CD14-positive monocyte (primary cell): ENCODE measurements around the gene HACD4. TPM values are rescaled to one million over a fixed set of nuclear protein-coding genes. Genes with fewer than 3 reads are reported as not detected.

Source experiments
- DNase-seq, 3 donors: peaks; one replicate each; pipeline ENCODE4 v3.0.0-alpha.2; 2011 to 2022
- H2AFZ ChIP-seq: 2 replicates; pipeline ENCODE4 v1.6.0; 2012; ENCODE audit warnings: mild to moderate bottlenecking, low read depth, low read length, inconsistent platforms; ENCODE audit not compliant: insufficient read depth, poor library complexity, severe bottlenecking
- H3K27ac ChIP-seq, 2 donors: 1 replicate in 1 of 2; 2 replicates in 1 of 2; pipeline ENCODE4 v1.5.1; 2012 to 2013; ENCODE audit warnings: low read length in 2 of 2, control low read depth in 1 of 2, inconsistent platforms in 1 of 2, low read depth in 1 of 2, mild to moderate bottlenecking in 1 of 2
- H3K27me3 ChIP-seq, 2 donors: one replicate each; pipeline versions ENCODE4 v1.6.0 to v1.6.1; 2011 to 2013; ENCODE audit warnings: low read length in 2 of 2; ENCODE audit not compliant: control insufficient read depth in 2 of 2, insufficient read depth in 2 of 2
- H3K36me3 ChIP-seq, 2 donors: replicated peaks in 1 of 2; 1 replicate in 1 of 2; 2 replicates in 1 of 2; pipeline versions ENCODE4 v1.5.1 to v1.6.1; 2012 to 2013; ENCODE audit warnings: low read length in 2 of 2, control low read depth in 1 of 2, inconsistent platforms in 1 of 2, mild to moderate bottlenecking in 1 of 2; ENCODE audit not compliant: insufficient read depth in 2 of 2, control insufficient read depth in 1 of 2
- H3K4me1 ChIP-seq, 2 donors: 1 replicate in 1 of 2; 2 replicates in 1 of 2; pipeline versions ENCODE4 v1.5.1 to v1.6.1; 2012 to 2013; ENCODE audit warnings: low read length in 2 of 2, control low read depth in 1 of 2, inconsistent platforms in 1 of 2, mild to moderate bottlenecking in 1 of 2, moderate library complexity in 1 of 2; ENCODE audit not compliant: insufficient read depth in 2 of 2, control insufficient read depth in 1 of 2
- H3K4me2 ChIP-seq: replicated peaks from 2 replicates; pipeline ENCODE3; 2012; ENCODE audit warnings: low read length, moderate library complexity, mild to moderate bottlenecking; ENCODE audit not compliant: poor library complexity, severe bottlenecking; ENCODE audit errors: extremely low read depth
- H3K4me3 ChIP-seq, 3 experiments: fragments of 200-600 bp in 1 of 3; sonication (generic) in 1 of 3; replicated peaks in 1 of 3; 1 replicate in 2 of 3; 2 replicates in 1 of 3; pipeline ENCODE4 v1.5.1; 2011 to 2013; ENCODE audit warnings: low read length in 3 of 3, mild to moderate bottlenecking in 3 of 3, control low read depth in 2 of 3, low read depth in 2 of 3, inconsistent platforms in 1 of 3, moderate library complexity in 1 of 3
- H3K79me2 ChIP-seq: 2 replicates; pipeline ENCODE4 v1.6.0; 2012; ENCODE audit warnings: mild to moderate bottlenecking, control low read depth, inconsistent platforms, low read length, moderate library complexity; ENCODE audit not compliant: insufficient read depth
- H3K9ac ChIP-seq: 2 replicates; pipeline ENCODE4 v1.6.0; 2017; ENCODE audit warnings: low read length, mild to moderate bottlenecking; ENCODE audit not compliant: insufficient read depth, poor library complexity, severe bottlenecking
- H3K9me3 ChIP-seq, 2 donors: replicated peaks in 1 of 2; 1 replicate in 1 of 2; 2 replicates in 1 of 2; pipeline versions ENCODE4 v1.5.1 to v1.6.1; 2012 to 2013; ENCODE audit warnings: low read length in 2 of 2, control low read depth in 1 of 2; ENCODE audit not compliant: control insufficient read depth in 1 of 2, insufficient read depth in 1 of 2
- H4K20me1 ChIP-seq: 2 replicates; pipeline ENCODE4 v1.6.0; 2012; ENCODE audit warnings: mild to moderate bottlenecking, low read length, control low read depth, moderate library complexity; ENCODE audit not compliant: insufficient read depth
- H3K27ac Mint-ChIP-seq, 7 donors: one replicate each; pipeline ENCODE4 v1.8.0; 2020; ENCODE audit warnings: mild to moderate bottlenecking in 7 of 7, mixed read lengths in 7 of 7, moderate library complexity in 6 of 7, inconsistent platforms in 2 of 7
- H3K27me3 Mint-ChIP-seq, 3 donors: one replicate each; pipeline ENCODE4 v1.8.0; 2021 to 2022; ENCODE audit warnings: low read depth in 3 of 3, mild to moderate bottlenecking in 3 of 3, mixed read lengths in 3 of 3, moderate library complexity in 3 of 3, inconsistent platforms in 1 of 3
- H3K36me3 Mint-ChIP-seq, 2 donors: one replicate each; pipeline ENCODE4 v1.8.0; 2020; ENCODE audit warnings: mixed read lengths in 2 of 2, inconsistent platforms in 1 of 2, mild to moderate bottlenecking in 1 of 2
- H3K4me1 Mint-ChIP-seq: one replicate; pipeline ENCODE4 v1.8.0; 2020; ENCODE audit warnings: mild to moderate bottlenecking, mixed read lengths
- H3K4me3 Mint-ChIP-seq, 2 donors: one replicate each; pipeline ENCODE4 v1.8.0; 2020; ENCODE audit warnings: mild to moderate bottlenecking in 2 of 2, mixed read lengths in 2 of 2, moderate library complexity in 1 of 2
- H3K9me3 Mint-ChIP-seq, 7 donors: one replicate each; pipeline ENCODE4 v1.8.0; 2020 to 2022; ENCODE audit warnings: mixed read lengths in 7 of 7, mild to moderate bottlenecking in 6 of 7, moderate library complexity in 6 of 7, inconsistent platforms in 2 of 7
- CTCF ChIP-seq: fragments of 200-600 bp; IDR thresholded peaks from one replicate; pipeline ENCODE4 v1.8.0; 2022; ENCODE audit warnings: antibody characterized with exemption, mild to moderate bottlenecking
- WGBS: methylation state at CpG from one replicate; pipeline ENCODE4 v1.1.5; 2013; ENCODE audit warnings: missing lambda C conversion rate; ENCODE audit not compliant: insufficient coverage; 5-methylcytosine and 5-hydroxymethylcytosine counted together
- intact Hi-C, 2 donors: fragments of 100-400 bp; cut with micrococcal nuclease; formaldehyde crosslinking; loops; one replicate each; pipeline versions ENCODE4 v1.15.0 to v1.15.1; 2023
- polyA plus RNA-seq, 3 donors: library from polyadenylated mRNA; depleted of rRNA in 1 of 3; unstranded in 2 of 3; stranded (reverse) in 1 of 3; fragments of 300-500 nt in 2 of 3; fragments of >200 nt in 1 of 3; fragmentation: Illumina TruSeq in 2 of 3; gene quantifications; 1 replicate in 2 of 3; 2 replicates in 1 of 3; pipeline ENCODE4 v1.2.3, GENCODE V29; 2012 to 2021

Gene HACD4
- polyA plus RNA-seq, 3 donors = 23.9 to 28.7 (median 27.5) TPM

- Mint-ChIP-seq H3K4me3 (no peak overlapping the region), H3K36me3 (peaks cover 61 to 71% of the 10 kb centered on the region in 2 donors), H3K27ac (peak overlapping the region in 5 of 7 donors; percentile 64 to 90 (median 87)), H3K9me3 (no peaks in the 10 kb centered on the region), H3K27me3 (no peaks in the 10 kb centered on the region), H3K4me1 (peaks cover 20% of the 10 kb centered on the region)
- H4K20me1 ChIP-seq = no peaks in the 10 kb centered on the region
- peaks cover 9 to 16% of the 10 kb centered on the region in 2 donors for H3K4me1 ChIP-seq
- no peak overlapping the region for H2AFZ ChIP-seq
- WGBS = 100% methylated on average over 1 of the region's 2 CpGs
- peak in 1 of 3 donors; percentile 42 for DNase-seq
- H3K27ac ChIP-seq = peak overlapping the region in 1 of 2 donors; percentile 74
- TF ChIP-seq CTCF = no peak
- peaks cover 44 to 71% of the 10 kb centered on the region in 2 donors for H3K36me3 ChIP-seq
- peaks cover 44% of the 10 kb centered on the region for H3K79me2 ChIP-seq
- intact Hi-C loops = no loop called here
- no peak overlapping the region for H3K4me3 ChIP-seq
- no peak overlapping the region for H3K4me2 ChIP-seq
- no peaks in the 10 kb centered on the region for H3K27me3 ChIP-seq
- no peak overlapping the region for H3K9ac ChIP-seq
- no peaks in the 10 kb centered on the region for H3K9me3 ChIP-seq
These were observed 14.5 kb downstream of the HACD4 start for GRCh38 chr9:21016701-21017491.

DNA sequence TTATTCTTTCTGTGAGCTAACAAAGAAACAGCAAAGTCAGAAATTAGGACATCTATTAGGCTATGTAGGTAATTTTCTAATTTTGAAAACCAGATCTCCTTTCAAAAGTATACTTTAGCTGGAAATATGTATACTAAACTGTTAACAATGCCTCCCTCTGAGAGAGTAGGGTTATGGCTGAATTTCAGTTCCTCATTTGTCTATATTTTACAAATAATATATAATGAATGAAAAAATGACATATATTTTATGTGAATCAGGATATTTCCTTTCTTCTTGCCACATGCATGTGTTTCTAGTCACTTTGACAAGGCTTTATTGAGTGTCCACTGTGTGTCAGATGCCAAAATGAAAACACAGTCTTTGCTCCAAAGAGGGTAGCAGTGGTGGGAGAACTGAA lies 15.4 kb downstream of the HACD4 start:
- peaks cover 69 to 75% of the 10 kb centered on the region in 2 donors for H3K36me3 Mint-ChIP-seq
- H3K9me3 Mint-ChIP-seq = no peaks in the 10 kb centered on the region
- H3K4me3 Mint-ChIP-seq = no peak overlapping the region
- H3K27me3 Mint-ChIP-seq = no peaks in the 10 kb centered on the region
- Histone ChIP-seq H3K9ac (no peak overlapping the region), H3K4me2 (no peak overlapping the region), H3K27me3 (no peaks in the 10 kb centered on the region), H3K4me1 (peaks cover 8 to 13% of the 10 kb centered on the region in 2 donors), H4K20me1 (no peaks in the 10 kb centered on the region), H3K9me3 (no peaks in the 10 kb centered on the region), H3K27ac (peak overlapping the region in 1 of 2 donors; percentile 74), H3K36me3 (peaks cover 52 to 80% of the 10 kb centered on the region in 2 donors), H3K4me3 (no peak overlapping the region), H2AFZ (peak overlapping the region; percentile 49), H3K79me2 (peaks cover 44% of the 10 kb centered on the region)
- DNase-seq = no peak
- intact Hi-C loops = no loop called here
- H3K4me1 Mint-ChIP-seq = peaks cover 12% of the 10 kb centered on the region
- no peak for TF ChIP-seq CTCF
- peak overlapping the region in 6 of 7 donors; percentile 3 to 90 (median 82) for H3K27ac Mint-ChIP-seq
